Peyer's patch (tissue), 4 donors: Measurements from ENCODE around the gene PDE4B.

ENCODE experiments used
- POLR2A ChIP-seq, 2 donors: fragments of 450-650 bp; IDR thresholded peaks; one replicate each; pipeline ENCODE4 v1.5.1; 2017; ENCODE audit warnings: antibody characterized with exemption in 2 of 2, mild to moderate bottlenecking in 2 of 2, moderate library complexity in 2 of 2
- TF ChIP-seq, protein P1 (sequence below), 6 experiments: fragments of 450-650 bp in 4 of 6; fragments of 200-600 bp in 2 of 6; sonication (generic) in 1 of 6; IDR thresholded peaks; one replicate each; pipeline ENCODE4 v1.5.1; 2017 to 2019; ENCODE audit warnings: antibody characterized with exemption in 6 of 6, mild to moderate bottlenecking in 3 of 6, moderate library complexity in 1 of 6

DNA sequence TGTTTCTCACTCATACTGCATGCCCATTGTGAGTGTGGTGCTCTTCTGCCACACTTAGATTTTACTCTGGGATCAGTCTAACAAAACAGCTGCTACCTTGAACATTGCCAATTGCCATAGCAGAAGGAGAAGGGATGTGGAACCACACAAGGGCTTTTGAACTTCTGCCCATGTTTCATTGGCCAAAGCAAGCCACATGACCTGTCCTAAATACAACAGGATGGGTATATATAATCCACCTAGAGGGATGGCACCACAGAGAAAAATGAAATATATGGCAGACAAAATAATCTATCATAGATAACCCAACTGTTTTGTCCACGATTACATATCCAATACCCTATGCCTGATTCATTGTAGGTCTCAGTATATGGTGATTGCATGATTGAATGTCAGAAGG lies 26.3 kb downstream of the PDE4B start:
- no peak for TF ChIP-seq POLR2A (IDR thresholded peaks at IDR 0.05)
- TF ChIP-seq, protein P1, sequence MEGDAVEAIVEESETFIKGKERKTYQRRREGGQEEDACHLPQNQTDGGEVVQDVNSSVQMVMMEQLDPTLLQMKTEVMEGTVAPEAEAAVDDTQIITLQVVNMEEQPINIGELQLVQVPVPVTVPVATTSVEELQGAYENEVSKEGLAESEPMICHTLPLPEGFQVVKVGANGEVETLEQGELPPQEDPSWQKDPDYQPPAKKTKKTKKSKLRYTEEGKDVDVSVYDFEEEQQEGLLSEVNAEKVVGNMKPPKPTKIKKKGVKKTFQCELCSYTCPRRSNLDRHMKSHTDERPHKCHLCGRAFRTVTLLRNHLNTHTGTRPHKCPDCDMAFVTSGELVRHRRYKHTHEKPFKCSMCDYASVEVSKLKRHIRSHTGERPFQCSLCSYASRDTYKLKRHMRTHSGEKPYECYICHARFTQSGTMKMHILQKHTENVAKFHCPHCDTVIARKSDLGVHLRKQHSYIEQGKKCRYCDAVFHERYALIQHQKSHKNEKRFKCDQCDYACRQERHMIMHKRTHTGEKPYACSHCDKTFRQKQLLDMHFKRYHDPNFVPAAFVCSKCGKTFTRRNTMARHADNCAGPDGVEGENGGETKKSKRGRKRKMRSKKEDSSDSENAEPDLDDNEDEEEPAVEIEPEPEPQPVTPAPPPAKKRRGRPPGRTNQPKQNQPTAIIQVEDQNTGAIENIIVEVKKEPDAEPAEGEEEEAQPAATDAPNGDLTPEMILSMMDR (IDR thresholded peaks at IDR 0.05): no peak
